Measurements from ENCODE around the gene PRELID2. TPM values are rescaled to one million over a fixed set of nuclear protein-coding genes. Genes with fewer than 3 reads are reported as not detected.
"Not testable (repeated sequence)": the region's sequence is repeated elsewhere in the genome, so short reads cannot be mapped to it uniquely, and the experiment has no call there.

The PRELID2 gene
- 25.7 TPM for total RNA-seq

GRCh38 chr5:145834917-145835847 is at the start of gene PRELID2:
TSS of gene PRELID2 (minus strand) at chr5:145835342. CDS start at chr5:145835251, 91 bp downstream.
- peak; percentile 74 to 75 for DNase-seq (ENCODE audit: low spot score in 2 of 2)
- FAIRE-seq: no peak

GRCh38 chr5:145874765-145875164 is 39.6 kb upstream of the PRELID2 start:
- DNase-seq (ENCODE audit: low spot score in 2 of 2) (no peak), FAIRE-seq (no peak)

GRCh38 chr5:145872914-145873313 is 37.8 kb upstream of the PRELID2 start, which contains the start of gene GRXCR2:
TSS of gene GRXCR2 (minus strand) at chr5:145873014. CDS start at chr5:145872968, 46 bp downstream.
- DNase-seq (ENCODE audit: low spot score in 2 of 2) (no peak), FAIRE-seq (no peak)

- DNase-seq (ENCODE audit: low spot score in 2 of 2) (no peak), FAIRE-seq (no peak)
These were observed 37.3 kb upstream of the PRELID2 start for GRCh38 chr5:145872486-145872885.

- FAIRE-seq: no peak
These were observed 34.6 kb upstream of the PRELID2 start for GRCh38 chr5:145869753-145870152.

GRCh38 chr5:145867806-145868205 is 32.7 kb upstream of the PRELID2 start:
- FAIRE-seq: no peak
- no peak for DNase-seq (ENCODE audit: low spot score in 2 of 2)

More at GRCh38 chr5:145869753-145870152, 34.6 kb upstream of the PRELID2 start:
- DNase-seq (ENCODE audit: low spot score in 2 of 2): no peak

GRCh38 chr5:145864432-145864831 is 29.3 kb upstream of the PRELID2 start:
- not testable (repeated sequence) for FAIRE-seq; DNase-seq (ENCODE audit: low spot score in 2 of 2)

GRCh38 chr5:145863003-145863402 is 27.9 kb upstream of the PRELID2 start:
- FAIRE-seq: no peak
- no peak for DNase-seq (ENCODE audit: low spot score in 2 of 2)

- no peak for DNase-seq (ENCODE audit: low spot score in 2 of 2)
- no peak for FAIRE-seq
These were observed 24.8 kb upstream of the PRELID2 start for GRCh38 chr5:145859897-145860296.

- FAIRE-seq: no peak
These were observed 24.3 kb upstream of the PRELID2 start for GRCh38 chr5:145859453-145859852.

GRCh38 chr5:145858959-145859358 is 23.8 kb upstream of the PRELID2 start:
- no peak for DNase-seq (ENCODE audit: low spot score in 2 of 2)
- FAIRE-seq: no peak

More at GRCh38 chr5:145859453-145859852, 24.3 kb upstream of the PRELID2 start:
- no peak for DNase-seq (ENCODE audit: low spot score in 2 of 2)

GRCh38 chr5:145856285-145856818 is 21.2 kb upstream of the PRELID2 start:
- FAIRE-seq (no peak), DNase-seq (ENCODE audit: low spot score in 2 of 2) (peak in 1 of 2 donors; percentile 12)

- DNase-seq (ENCODE audit: low spot score in 2 of 2) (no peak), FAIRE-seq (no peak)
These were observed 20.7 kb upstream of the PRELID2 start for GRCh38 chr5:145855763-145856267.

- FAIRE-seq (no peak), DNase-seq (ENCODE audit: low spot score in 2 of 2) (no peak)
These were observed 19.6 kb upstream of the PRELID2 start for GRCh38 chr5:145854651-145855258.

GRCh38 chr5:145853781-145854376 is 18.7 kb upstream of the PRELID2 start:
- no peak for FAIRE-seq
- DNase-seq (ENCODE audit: low spot score in 2 of 2): no peak

GRCh38 chr5:145852990-145853389 is 17.8 kb upstream of the PRELID2 start:
- FAIRE-seq (no peak), DNase-seq (ENCODE audit: low spot score in 2 of 2) (no peak)

GRCh38 chr5:145848854-145849253 is 13.7 kb upstream of the PRELID2 start:
- DNase-seq (ENCODE audit: low spot score in 2 of 2) (no peak), FAIRE-seq (no peak)

GRCh38 chr5:145847499-145848497 is 12.7 kb upstream of the PRELID2 start:
- FAIRE-seq: no peak
- DNase-seq (ENCODE audit: low spot score in 2 of 2): no peak

- no peak for DNase-seq (ENCODE audit: low spot score in 2 of 2)
- FAIRE-seq: no peak
These were observed 10.9 kb upstream of the PRELID2 start for GRCh38 chr5:145846081-145846480.
